Spinal cord (tissue), 10 donors: ENCODE data around the gene TNNI3. TPM values are rescaled to one million over a fixed set of nuclear protein-coding genes. Genes with fewer than 3 reads are reported as not detected.
"Not testable (repeated sequence)": the region's sequence is repeated elsewhere in the genome, so short reads cannot be mapped to it uniquely, and the experiment has no call there.

Experiments used
- DNase-seq, 6 donors: peaks; one replicate each; pipeline versions ENCODE4 v3.0.0 to v3.0.0-alpha.2; 2013 to 2015; ENCODE audit warnings: low spot score in 6 of 6, low read depth in 4 of 6
- H3K27ac ChIP-seq: one replicate; pipeline ENCODE4 v1.5.1; 2013; ENCODE audit warnings: low read depth, low read length, control low read depth
- H3K27me3 ChIP-seq: one replicate; pipeline ENCODE4 v1.6.1; 2013; ENCODE audit warnings: low read length; ENCODE audit not compliant: control insufficient read depth, insufficient read depth
- H3K36me3 ChIP-seq: one replicate; pipeline ENCODE4 v1.6.1; 2013; ENCODE audit warnings: low read length; ENCODE audit not compliant: control insufficient read depth, insufficient read depth
- H3K4me1 ChIP-seq: one replicate; pipeline ENCODE4 v1.6.1; 2013; ENCODE audit warnings: low read length; ENCODE audit not compliant: control insufficient read depth, insufficient read depth
- H3K4me3 ChIP-seq: one replicate; pipeline ENCODE4 v1.5.1; 2013; ENCODE audit warnings: low read depth, low read length, control low read depth
- H3K9me3 ChIP-seq: one replicate; pipeline ENCODE4 v1.6.1; 2013; ENCODE audit warnings: low read length; ENCODE audit not compliant: control insufficient read depth, insufficient read depth
- WGBS: methylation state at CpG from one replicate; pipeline ENCODE4 v1.1.5; 2013; ENCODE audit warnings: missing lambda C conversion rate; ENCODE audit not compliant: insufficient coverage; 5-methylcytosine and 5-hydroxymethylcytosine counted together
- long read RNA-seq, 4 donors: transcript quantifications; one replicate each; lab custom pipeline, GENCODE V29; 2026
- polyA plus RNA-seq, 2 donors: library from polyadenylated mRNA; unstranded; fragments of 120-200 nt; gene quantifications; one replicate each; pipeline ENCODE4 v1.2.1, GENCODE V29; 2013; ENCODE audit not compliant: insufficient read length in 2 of 2
- total RNA-seq, 2 donors: library from RNA; depleted of rRNA in 1 of 2; stranded (reverse); fragments of 120-200 nt in 1 of 2; fragments of >200 nt in 1 of 2; gene quantifications; one replicate each; pipeline versions ENCODE4 v1.2.3 to v1.2.4, GENCODE V29; 2013 to 2014
- donor health status: healthy.

Gene TNNI3
- 1 to 10 TPM; 3.2 to 3.4 TPM for total RNA-seq
- 1 to 10 TPM; 5.2 to 5.5 TPM for polyA plus RNA-seq
- long read RNA-seq, donor 1, partial matches to known transcripts = 0 of 5 reads
- long read RNA-seq, donor 1, other reads (novel, unspliced or antisense) = 0 of 5 reads
- long read RNA-seq, donor 2 = 0 reads
- long read RNA-seq, donor 3, partial matches to known transcripts = 0 of 4 reads
- long read RNA-seq, donor 3, other reads (novel, unspliced or antisense) = 0 of 4 reads
- long read RNA-seq, donor 4 = 0 reads

DNA sequence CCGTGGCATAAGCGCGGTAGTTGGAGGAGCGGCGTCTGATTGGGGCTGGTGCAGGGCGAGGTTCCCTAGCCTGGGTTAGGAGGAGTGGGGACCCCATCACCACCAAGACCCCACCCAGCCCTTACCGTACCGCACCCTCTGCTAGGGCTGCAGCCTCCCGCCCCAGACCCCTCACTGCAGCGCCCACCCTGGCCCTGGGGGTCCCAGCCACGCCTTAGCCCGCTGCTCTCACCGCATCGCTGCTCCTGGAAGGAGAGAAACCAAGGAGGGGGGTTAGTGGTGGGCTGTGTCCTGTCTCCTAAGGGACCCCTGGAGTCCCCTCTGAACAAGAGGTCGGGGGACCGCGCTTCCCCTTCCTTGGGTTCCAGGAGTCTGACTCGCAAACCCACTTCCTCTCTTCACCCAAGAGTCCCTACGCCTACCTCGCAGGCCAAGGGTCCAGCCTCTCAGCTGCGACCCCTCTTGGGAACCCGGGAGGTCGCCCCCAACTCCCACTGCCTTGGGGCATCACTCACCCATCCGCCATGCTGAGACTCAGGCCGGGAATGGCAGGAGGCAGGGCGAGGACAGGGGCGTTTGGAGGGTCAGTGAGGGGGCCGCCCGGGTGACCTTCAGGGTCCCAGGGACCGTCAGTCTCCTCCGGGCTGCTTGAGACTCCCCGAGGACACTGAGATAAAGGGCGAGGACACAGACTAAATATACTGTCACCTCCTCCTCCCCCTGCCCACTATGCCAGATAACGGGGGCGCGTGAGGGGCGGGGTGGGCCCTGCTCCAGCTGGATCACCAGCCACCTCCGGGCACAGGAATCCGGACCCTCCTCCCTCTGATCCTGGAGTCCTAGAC, at the start of gene TNNI3:
Gene TNNI3 (minus strand): TSS at position 669 of the 845 bp plus-strand sequence. CDS start 143 bp downstream, at position 526.
- DNase-seq = no peak
- 43% methylated on average over 24 of the region's 39 CpGs for WGBS
- no peak within 1 kb of the TSS for H3K4me3 ChIP-seq
- H3K9me3 ChIP-seq = no peaks in the 10 kb centered on the region
- no peak within 1 kb of the TSS for H3K27ac ChIP-seq
- no peaks in the 10 kb centered on the region for H3K36me3 ChIP-seq
- H3K27me3 ChIP-seq = peaks cover 52% of the 10 kb centered on the region
- H3K4me1 ChIP-seq = peaks cover 16% of the 10 kb centered on the region

GRCh38 chr19:55206664-55207500, 49.4 kb upstream of the TNNI3 start:
- H3K9me3 ChIP-seq = no peaks in the 10 kb centered on the region
- H3K27ac ChIP-seq = no peak overlapping the region
- no peaks in the 10 kb centered on the region for H3K36me3 ChIP-seq
- H3K4me1 ChIP-seq = peaks cover 5% of the 10 kb centered on the region
- peak in 1 of 6 donors; percentile 62 for DNase-seq
- WGBS = 44% methylated on average over 19 of the region's 29 CpGs
- H3K4me3 ChIP-seq = no peak overlapping the region
- H3K27me3 ChIP-seq = no peaks in the 10 kb centered on the region

GRCh38 chr19:55202199-55202598, 44.7 kb upstream of the TNNI3 start:
- DNase-seq = peak in 1 of 6 donors; percentile 10
- H3K27me3 ChIP-seq = not testable (repeated sequence)

DNA sequence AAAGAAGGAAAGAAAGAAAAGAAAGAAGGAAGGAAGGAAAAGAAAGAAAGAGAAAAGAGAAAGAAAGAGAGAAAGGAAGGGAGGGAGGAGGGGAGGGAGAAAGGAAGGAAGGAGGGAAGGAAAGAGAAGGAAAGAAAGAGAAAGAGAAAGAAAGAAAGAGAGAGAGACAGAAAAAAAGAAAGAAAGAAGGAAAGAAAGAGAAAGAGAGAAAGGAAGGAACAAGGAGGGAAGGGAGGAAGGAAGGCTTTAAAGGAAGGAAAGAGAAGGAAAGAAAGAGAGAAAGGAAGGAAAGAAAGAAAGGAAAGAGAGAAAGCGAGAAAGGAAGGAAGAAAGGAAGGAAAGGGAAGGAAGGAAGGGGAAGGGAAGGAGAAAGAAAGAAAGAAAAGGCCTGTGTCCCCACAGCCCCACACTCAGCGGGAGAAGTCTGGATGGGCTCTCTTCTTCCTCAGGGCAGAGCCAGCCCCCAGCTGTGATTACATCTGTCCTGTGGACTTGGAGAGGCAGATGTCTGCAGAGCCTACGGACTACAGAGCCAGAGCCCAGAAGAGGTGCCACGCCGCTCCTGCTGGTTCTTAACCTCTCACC, 42.2 kb upstream of the TNNI3 start:
- peaks cover 3% of the 10 kb centered on the region for H3K27me3 ChIP-seq
- no peaks in the 10 kb centered on the region for H3K36me3 ChIP-seq
- no peak overlapping the region for H3K4me3 ChIP-seq
- H3K4me1 ChIP-seq = no peaks in the 10 kb centered on the region
- H3K27ac ChIP-seq = no peak overlapping the region
- DNase-seq = no peak
- no peaks in the 10 kb centered on the region for H3K9me3 ChIP-seq
- 60% methylated on average over 4 of the region's 5 CpGs for WGBS

More at GRCh38 chr19:55202199-55202598, 44.7 kb upstream of the TNNI3 start:
- H3K4me1 ChIP-seq, H3K4me3 ChIP-seq, H3K27ac ChIP-seq, H3K36me3 ChIP-seq, H3K9me3 ChIP-seq: not testable (repeated sequence)
- 87% methylated on average over 3 of the region's 10 CpGs for WGBS

DNA sequence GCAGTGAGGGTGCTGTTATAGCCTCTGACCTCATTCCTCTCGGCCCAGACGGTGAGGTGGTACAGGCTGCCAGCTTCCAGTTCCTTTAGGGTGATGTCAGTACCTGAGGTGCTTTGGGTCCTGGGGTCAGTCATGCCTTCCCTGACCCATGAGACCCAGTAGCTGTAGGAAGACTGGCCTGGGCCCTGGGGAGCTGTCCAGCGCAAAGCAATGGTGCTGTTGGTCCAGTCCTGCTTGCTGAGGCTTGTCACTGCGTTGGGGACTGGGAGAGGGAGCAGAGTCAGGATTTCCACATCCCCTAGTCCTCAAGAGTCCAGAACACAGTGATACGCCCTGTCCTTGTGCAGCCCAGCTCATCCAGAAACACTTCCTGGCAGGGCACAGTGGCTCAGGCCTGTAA, 41.1 kb upstream of the TNNI3 start:
- 67% methylated on average over 5 of the region's 5 CpGs for WGBS
- Histone ChIP-seq H3K27ac (no peak overlapping the region), H3K36me3 (no peaks in the 10 kb centered on the region), H3K4me1 (no peaks in the 10 kb centered on the region), H3K9me3 (no peaks in the 10 kb centered on the region), H3K4me3 (no peak overlapping the region), H3K27me3 (peaks cover 3% of the 10 kb centered on the region)
- DNase-seq = no peak

GRCh38 chr19:55197528-55197927, 40.0 kb upstream of the TNNI3 start:
- no peak overlapping the region for H3K27ac ChIP-seq
- no peaks in the 10 kb centered on the region for H3K4me1 ChIP-seq
- H3K4me3 ChIP-seq = no peak overlapping the region
- peaks cover 3% of the 10 kb centered on the region for H3K27me3 ChIP-seq
- 50% methylated on average over 1 of the region's 4 CpGs for WGBS
- no peaks in the 10 kb centered on the region for H3K9me3 ChIP-seq
- DNase-seq = peak in 2 of 6 donors; percentile 27 to 64
- H3K36me3 ChIP-seq = no peaks in the 10 kb centered on the region

DNA sequence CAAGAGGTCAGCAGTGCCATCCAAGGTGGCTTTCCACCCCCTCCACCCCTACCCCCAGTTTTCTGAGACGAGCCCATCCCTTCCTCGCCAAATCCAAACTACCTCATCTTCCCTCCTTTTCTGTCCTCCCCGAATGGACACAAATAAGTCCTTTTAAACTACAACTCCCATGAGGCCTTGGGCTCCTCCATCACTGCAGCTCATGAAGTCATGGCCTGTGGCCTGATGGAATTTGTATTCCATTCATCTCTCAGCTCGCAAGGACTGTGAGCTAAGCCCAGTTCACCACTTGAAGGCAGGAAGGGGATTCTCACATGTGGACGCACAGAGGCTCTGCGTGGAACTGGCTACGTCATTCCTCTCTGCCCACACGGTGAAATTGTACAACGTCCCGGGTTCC, 39.3 kb upstream of the TNNI3 start:
- no peaks in the 10 kb centered on the region for H3K4me1 ChIP-seq
- no peak overlapping the region for H3K4me3 ChIP-seq
- DNase-seq = peak in 1 of 6 donors; percentile 34
- H3K9me3 ChIP-seq = no peaks in the 10 kb centered on the region
- H3K27ac ChIP-seq = no peak overlapping the region
- whole genome bisulfite sequencing = 81% methylated on average over 10 of the region's 10 CpGs
- H3K27me3 ChIP-seq = peaks cover 3% of the 10 kb centered on the region
- no peaks in the 10 kb centered on the region for H3K36me3 ChIP-seq

DNA sequence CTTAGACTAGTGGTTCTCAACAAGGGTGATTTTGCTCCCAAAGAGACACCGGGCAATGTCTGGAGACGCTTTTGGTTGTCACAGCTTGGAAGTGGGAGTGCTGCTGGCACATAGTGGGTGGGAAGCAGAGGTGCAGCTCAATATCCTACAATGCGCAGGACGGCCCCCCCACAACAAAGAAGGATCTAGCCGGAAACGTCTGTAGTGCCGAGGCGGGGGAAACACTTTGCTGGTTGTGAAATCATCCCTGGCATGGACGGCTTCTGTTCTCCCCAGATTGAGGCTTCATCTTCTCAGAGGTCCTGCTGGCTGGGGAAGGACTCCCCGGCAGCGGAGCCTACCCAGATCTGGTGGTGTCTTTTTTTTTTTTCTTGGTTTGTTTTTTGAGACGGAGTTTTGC, 35.9 kb upstream of the TNNI3 start:
- H3K36me3 ChIP-seq = no peaks in the 10 kb centered on the region
- no peak overlapping the region for H3K27ac ChIP-seq
- H3K4me1 ChIP-seq = no peaks in the 10 kb centered on the region
- no peaks in the 10 kb centered on the region for H3K9me3 ChIP-seq
- no peak overlapping the region for H3K4me3 ChIP-seq
- DNase-seq = no peak
- no peaks in the 10 kb centered on the region for H3K27me3 ChIP-seq
- WGBS = 54% methylated on average over 6 of the region's 12 CpGs

GRCh38 chr19:55189403-55189835, 31.9 kb upstream of the TNNI3 start:
- Histone ChIP-seq H3K4me3 (no peak overlapping the region), H3K9me3 (no peaks in the 10 kb centered on the region), H3K4me1 (no peaks in the 10 kb centered on the region), H3K36me3 (no peaks in the 10 kb centered on the region), H3K27me3 (peaks cover 5% of the 10 kb centered on the region), H3K27ac (no peak overlapping the region)
- DNase-seq = no peak
- WGBS = 57% methylated on average over 13 of the region's 15 CpGs
